Epithelial cell of prostate (primary cell): ENCODE results near the gene TTC22.

Experiments used
- DNase-seq: peaks from one replicate; pipeline ENCODE4 v3.0.0-alpha.2; 2011; ENCODE audit warnings: low read depth, low spot score
- H3K27ac ChIP-seq: fragments of 450-650 bp; 2 replicates; pipeline ENCODE4 v1.5.1; 2017; ENCODE audit warnings: mild to moderate bottlenecking

TTC22 gene

GRCh38 chr1:54835131-54835898, 34.2 kb upstream of the TTC22 start:
- no peak for DNase-seq
- no peak overlapping the region for H3K27ac ChIP-seq

GRCh38 chr1:54834007-54834541, 33.0 kb upstream of the TTC22 start:
- H3K27ac ChIP-seq, result no peak overlapping the region
- no peak for DNase-seq

- no peak for DNase-seq
- H3K27ac ChIP-seq, result no peak overlapping the region
Observed at GRCh38 chr1:54833121-54833520, 32.0 kb upstream of the TTC22 start.

- no peak overlapping the region for H3K27ac ChIP-seq
- no peak for DNase-seq
Observed at GRCh38 chr1:54826226-54826816, 25.2 kb upstream of the TTC22 start.

GRCh38 chr1:54825696-54826095, 24.6 kb upstream of the TTC22 start:
- DNase-seq, result no peak
- H3K27ac ChIP-seq, result no peak overlapping the region

GRCh38 chr1:54823670-54824069, 22.5 kb upstream of the TTC22 start:
- no peak overlapping the region for H3K27ac ChIP-seq
- no peak for DNase-seq

- no peak for DNase-seq
- H3K27ac ChIP-seq, result no peak overlapping the region
Observed at GRCh38 chr1:54819733-54820132, 18.6 kb upstream of the TTC22 start.

GRCh38 chr1:54819195-54819536, 18.0 kb upstream of the TTC22 start:
- no peak for DNase-seq
- no peak overlapping the region for H3K27ac ChIP-seq

GRCh38 chr1:54818461-54819194, 17.5 kb upstream of the TTC22 start:
- no peak overlapping the region for H3K27ac ChIP-seq
- no peak for DNase-seq

- H3K27ac ChIP-seq, result no peak overlapping the region
- no peak for DNase-seq
Observed at GRCh38 chr1:54816951-54817350, 15.8 kb upstream of the TTC22 start.

- DNase-seq, result no peak
Observed at GRCh38 chr1:54816130-54816529, 15.0 kb upstream of the TTC22 start.

GRCh38 chr1:54815086-54815876, 14.2 kb upstream of the TTC22 start:
- no peak for DNase-seq
- no peak overlapping the region for H3K27ac ChIP-seq

More at GRCh38 chr1:54816130-54816529, 15.0 kb upstream of the TTC22 start:
- no peak overlapping the region for H3K27ac ChIP-seq

GRCh38 chr1:54814571-54814970, 13.4 kb upstream of the TTC22 start:
- no peak overlapping the region for H3K27ac ChIP-seq
- DNase-seq, result no peak

- no peak for DNase-seq
- no peak overlapping the region for H3K27ac ChIP-seq
Observed at GRCh38 chr1:54814126-54814498, 13.0 kb upstream of the TTC22 start.

- no peak overlapping the region for H3K27ac ChIP-seq
- no peak for DNase-seq
Observed at GRCh38 chr1:54813485-54814125, 12.5 kb upstream of the TTC22 start.

GRCh38 chr1:54812801-54813484, 11.8 kb upstream of the TTC22 start:
- no peak for DNase-seq
- H3K27ac ChIP-seq, result no peak overlapping the region

GRCh38 chr1:54811739-54812655, 10.9 kb upstream of the TTC22 start:
- no peak overlapping the region for H3K27ac ChIP-seq
- no peak for DNase-seq

GRCh38 chr1:54811066-54811465, 9.9 kb upstream of the TTC22 start:
- no peak for DNase-seq
- no peak overlapping the region for H3K27ac ChIP-seq
